MG63 (cell line): ENCODE results near the gene PATJ. TPM values are rescaled to one million over a fixed set of nuclear protein-coding genes. Genes with fewer than 3 reads are reported as not detected.
A peak's percentile ranks its signal among the peaks of the same experiment; 100 is the strongest.

Experiments used
- DNase-seq: peaks from one replicate; pipeline ENCODE4 v3.0.0-alpha.2; 2020
- H3K27me3 ChIP-seq: fragments of 250-450 bp; sonication (Bioruptor Pico); 2 replicates; pipeline ENCODE4 v1.5.1; 2020; ENCODE audit warnings: mild to moderate bottlenecking, moderate library complexity
- H3K36me3 ChIP-seq: fragments of 250-450 bp; sonication (Bioruptor Pico); 2 replicates; pipeline ENCODE4 v1.5.1; 2020; ENCODE audit warnings: mild to moderate bottlenecking, moderate library complexity
- H3K4me3 ChIP-seq: fragments of 250-450 bp; sonication (Bioruptor Pico); 2 replicates; pipeline ENCODE4 v1.5.1; 2020; ENCODE audit warnings: mild to moderate bottlenecking, moderate library complexity
- H3K9me3 ChIP-seq: fragments of 250-450 bp; sonication (Bioruptor Pico); 2 replicates; pipeline ENCODE4 v1.5.1; 2020; ENCODE audit warnings: mild to moderate bottlenecking, moderate library complexity
- total RNA-seq: library from RNA; depleted of rRNA; stranded (reverse); fragments of >200 nt; shearing (Covaris generic); gene quantifications from 2 replicates; pipeline ENCODE4 v1.2.3, GENCODE V29; 2014; ENCODE audit warnings: low replicate concordance

PATJ gene
- total RNA-seq, 1 experiment from 2014 or later: 2.6 TPM

GRCh38 chr1:61975638-61976037, 233.4 kb downstream of the PATJ start:
- no peak for DNase-seq
- H3K4me3 ChIP-seq: no peak overlapping the region
- H3K36me3 ChIP-seq: no peaks in the 10 kb centered on the region
- H3K9me3 ChIP-seq: no peaks in the 10 kb centered on the region
- H3K27me3 ChIP-seq: no peaks in the 10 kb centered on the region

- no peak for DNase-seq
- no peak overlapping the region for H3K4me3 ChIP-seq
- no peaks in the 10 kb centered on the region for H3K9me3 ChIP-seq
- no peaks in the 10 kb centered on the region for H3K27me3 ChIP-seq
- no peaks in the 10 kb centered on the region for H3K36me3 ChIP-seq
Measured at GRCh38 chr1:61976566-61976965, 234.3 kb downstream of the PATJ start.

GRCh38 chr1:61978796-61979195, 236.5 kb downstream of the PATJ start:
- DNase-seq: no peak
- Histone ChIP-seq H3K4me3 (no peak overlapping the region), H3K36me3 (no peaks in the 10 kb centered on the region), H3K27me3 (no peaks in the 10 kb centered on the region), H3K9me3 (no peaks in the 10 kb centered on the region)

- DNase-seq: no peak
- H3K9me3 ChIP-seq: no peaks in the 10 kb centered on the region
- no peaks in the 10 kb centered on the region for H3K36me3 ChIP-seq
- no peaks in the 10 kb centered on the region for H3K27me3 ChIP-seq
- no peak overlapping the region for H3K4me3 ChIP-seq
Measured at GRCh38 chr1:61979729-61980128, 237.4 kb downstream of the PATJ start.

DNA sequence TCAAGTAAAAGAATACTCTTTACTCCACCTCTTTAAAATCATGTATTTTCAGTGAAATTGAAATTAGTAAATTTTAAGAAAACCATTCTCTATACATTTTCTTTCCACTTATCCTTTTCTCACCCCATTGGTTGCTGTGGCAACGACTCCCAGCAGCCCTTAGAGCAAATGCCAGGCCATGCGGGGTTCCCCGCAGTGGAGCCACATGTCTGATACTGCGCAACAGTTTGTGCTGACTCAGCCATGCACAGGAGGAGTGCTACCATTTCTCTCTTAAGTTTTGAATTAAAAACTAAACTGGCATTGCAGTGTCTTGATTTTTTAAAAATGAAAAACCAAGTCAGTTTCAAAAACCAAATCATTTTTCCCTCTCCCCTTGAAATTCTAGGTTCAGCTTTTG, 238.3 kb downstream of the PATJ start:
- Histone ChIP-seq H3K9me3 (no peaks in the 10 kb centered on the region), H3K36me3 (no peaks in the 10 kb centered on the region), H3K4me3 (no peak overlapping the region), H3K27me3 (no peaks in the 10 kb centered on the region)
- DNase-seq: no peak

GRCh38 chr1:61981870-61982660, 239.8 kb downstream of the PATJ start:
- H3K4me3 ChIP-seq: no peak overlapping the region
- no peaks in the 10 kb centered on the region for H3K36me3 ChIP-seq
- H3K27me3 ChIP-seq: no peaks in the 10 kb centered on the region
- DNase-seq: no peak
- no peaks in the 10 kb centered on the region for H3K9me3 ChIP-seq

DNA sequence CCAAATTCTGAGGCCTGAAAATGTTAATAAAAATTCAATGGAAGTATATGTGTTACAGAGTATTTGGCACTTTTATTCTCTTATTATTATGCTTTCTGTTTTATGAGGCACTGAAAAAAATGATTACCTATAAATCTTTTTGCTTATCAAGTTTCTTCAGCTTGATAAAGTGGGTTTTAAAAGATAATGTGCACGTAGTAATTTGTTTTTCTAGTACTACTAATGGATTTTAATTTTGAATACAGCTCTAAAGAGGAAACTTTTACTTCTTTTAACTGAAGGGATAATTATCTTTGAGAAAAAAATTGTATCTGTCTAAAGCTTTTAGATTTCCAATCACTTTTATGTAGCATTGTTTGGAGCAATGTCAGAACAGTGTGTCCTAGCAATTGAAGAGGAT, 241.0 kb downstream of the PATJ start:
- H3K27me3 ChIP-seq: no peaks in the 10 kb centered on the region
- DNase-seq: no peak
- H3K4me3 ChIP-seq: no peak overlapping the region
- H3K9me3 ChIP-seq: no peaks in the 10 kb centered on the region
- H3K36me3 ChIP-seq: no peaks in the 10 kb centered on the region

GRCh38 chr1:61992257-61992656, 250.0 kb downstream of the PATJ start:
- H3K27me3 ChIP-seq: no peaks in the 10 kb centered on the region
- no peaks in the 10 kb centered on the region for H3K9me3 ChIP-seq
- no peak overlapping the region for H3K4me3 ChIP-seq
- DNase-seq: peak; percentile 45
- no peaks in the 10 kb centered on the region for H3K36me3 ChIP-seq

DNA sequence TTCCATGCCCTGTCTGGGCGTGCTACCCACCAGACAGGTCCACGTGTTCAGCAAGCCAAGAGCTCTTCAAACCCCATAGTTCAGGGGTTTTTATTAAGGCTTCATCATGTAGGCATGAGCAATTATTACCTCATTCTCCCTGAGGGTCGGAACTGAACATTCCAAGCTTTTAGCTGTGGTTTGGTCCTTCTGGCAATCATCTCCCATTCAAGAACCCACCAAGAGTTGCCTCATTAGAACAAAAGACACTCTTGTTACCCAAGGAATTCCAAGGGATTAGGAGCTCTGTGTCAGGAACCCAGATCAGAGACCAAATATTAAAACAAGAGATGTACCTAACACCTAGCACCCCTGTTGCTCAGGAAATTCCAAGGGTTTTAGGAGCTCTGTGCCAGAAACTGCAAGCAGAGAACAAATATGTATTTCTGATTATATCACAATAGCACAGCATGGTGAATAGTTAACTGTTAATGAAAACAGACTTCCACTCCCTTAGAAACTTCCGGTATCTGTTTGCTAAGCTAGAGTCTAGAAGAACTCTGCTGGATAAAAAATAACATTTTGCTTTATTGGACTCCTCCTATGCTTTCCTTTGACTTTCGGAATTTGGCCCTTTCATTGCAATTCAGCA, 251.2 kb downstream of the PATJ start:
- no peak overlapping the region for H3K4me3 ChIP-seq
- H3K36me3 ChIP-seq: no peaks in the 10 kb centered on the region
- no peaks in the 10 kb centered on the region for H3K27me3 ChIP-seq
- DNase-seq: peak; percentile 9
- no peaks in the 10 kb centered on the region for H3K9me3 ChIP-seq

DNA sequence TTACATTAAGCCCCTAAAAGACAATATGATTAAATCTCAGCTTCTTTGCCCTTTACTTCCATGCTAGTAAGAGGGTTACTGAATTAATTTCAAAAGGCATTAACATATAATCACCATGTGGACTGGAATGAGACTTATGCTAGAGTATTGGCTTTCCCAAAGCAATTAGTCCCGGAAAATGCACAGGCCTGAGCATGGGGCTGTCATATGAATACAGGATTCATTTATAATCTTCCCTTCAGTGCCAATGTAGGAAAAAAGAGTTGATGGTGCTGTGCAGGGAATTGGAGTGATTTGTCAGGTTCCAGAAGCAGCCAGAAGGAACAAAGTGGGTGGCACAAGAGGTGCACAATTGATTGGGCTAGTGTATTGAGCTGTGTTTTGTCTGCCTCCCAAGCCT, 253.4 kb downstream of the PATJ start:
- no peak for DNase-seq
- H3K4me3 ChIP-seq: no peak overlapping the region
- no peaks in the 10 kb centered on the region for H3K9me3 ChIP-seq
- no peaks in the 10 kb centered on the region for H3K36me3 ChIP-seq
- H3K27me3 ChIP-seq: no peaks in the 10 kb centered on the region

GRCh38 chr1:61997123-61997522, 254.8 kb downstream of the PATJ start:
- Histone ChIP-seq H3K27me3 (no peaks in the 10 kb centered on the region), H3K9me3 (no peaks in the 10 kb centered on the region), H3K36me3 (no peaks in the 10 kb centered on the region), H3K4me3 (no peak overlapping the region)
- no peak for DNase-seq

GRCh38 chr1:62003777-62004176, 261.5 kb downstream of the PATJ start:
- Histone ChIP-seq H3K9me3 (no peaks in the 10 kb centered on the region), H3K36me3 (no peaks in the 10 kb centered on the region), H3K27me3 (no peaks in the 10 kb centered on the region), H3K4me3 (no peak overlapping the region)
- DNase-seq: no peak

DNA sequence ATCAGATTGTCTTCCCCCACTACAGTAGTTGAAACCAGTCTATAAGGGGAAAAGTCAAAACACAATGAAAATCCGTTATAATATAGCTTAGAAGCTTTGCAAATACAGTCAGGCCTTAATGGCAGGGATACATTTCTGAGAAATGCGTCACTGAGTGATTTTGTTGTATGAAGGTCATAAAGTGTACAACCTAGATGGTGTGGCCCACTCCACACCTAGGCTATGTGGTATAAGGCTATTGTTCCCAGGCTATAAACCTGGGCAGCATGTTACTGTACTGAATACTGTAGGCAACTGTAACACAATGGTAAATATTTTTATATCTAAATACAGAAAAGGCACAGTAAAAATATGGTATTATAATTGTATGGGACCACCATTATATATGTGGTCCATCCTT, 264.4 kb downstream of the PATJ start:
- no peak overlapping the region for H3K4me3 ChIP-seq
- no peak for DNase-seq

DNA sequence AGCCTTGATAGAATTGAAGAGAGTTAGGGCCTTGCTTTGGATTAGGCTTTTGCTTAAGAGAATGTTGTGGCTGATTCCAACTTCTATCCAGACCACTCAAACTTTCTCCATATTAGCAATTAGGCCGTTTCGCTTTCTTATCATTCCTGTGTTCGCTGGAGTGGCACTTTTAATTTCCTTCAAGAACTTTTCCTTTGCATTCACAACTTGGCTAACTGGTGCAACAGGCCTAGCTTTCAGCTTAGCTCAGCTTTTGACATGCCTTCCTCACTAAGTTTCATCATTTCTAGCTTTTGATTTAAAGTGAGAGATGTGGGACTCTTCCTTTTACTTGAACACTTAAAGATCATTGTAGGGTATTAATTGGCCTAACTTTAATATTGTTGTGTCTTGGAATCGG, 268.7 kb downstream of the PATJ start:
- H3K4me3 ChIP-seq: no peak overlapping the region
- H3K36me3 ChIP-seq: no peaks in the 10 kb centered on the region
- no peaks in the 10 kb centered on the region for H3K9me3 ChIP-seq
- DNase-seq: no peak
- no peaks in the 10 kb centered on the region for H3K27me3 ChIP-seq

More for the DNA sequence above, 264.4 kb downstream of the PATJ start:
- Histone ChIP-seq H3K9me3 (no peaks in the 10 kb centered on the region), H3K36me3 (no peaks in the 10 kb centered on the region), H3K27me3 (no peaks in the 10 kb centered on the region)

GRCh38 chr1:62012095-62012494, 269.8 kb downstream of the PATJ start:
- DNase-seq: no peak
- no peaks in the 10 kb centered on the region for H3K27me3 ChIP-seq
- no peaks in the 10 kb centered on the region for H3K36me3 ChIP-seq
- H3K4me3 ChIP-seq: no peak overlapping the region
- H3K9me3 ChIP-seq: no peaks in the 10 kb centered on the region

DNA sequence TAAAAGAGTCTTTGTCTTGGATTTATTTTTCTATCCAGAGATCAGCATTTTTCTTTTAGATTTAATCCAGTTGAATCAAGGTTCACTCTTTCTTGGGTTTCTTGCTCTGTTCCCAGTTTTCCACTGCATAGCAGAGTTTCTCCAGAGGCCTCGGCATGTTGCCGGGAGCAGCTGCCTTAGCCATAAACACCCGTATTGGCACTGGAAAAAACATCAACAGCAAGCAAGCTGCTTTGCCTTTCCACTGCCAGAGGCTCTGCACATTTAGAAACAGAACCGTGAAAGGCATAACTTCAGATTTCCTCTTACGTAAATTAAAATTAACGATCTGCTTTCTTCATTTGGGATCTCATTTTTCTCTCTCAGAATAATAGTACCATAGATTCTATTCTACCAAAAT, 270.6 kb downstream of the PATJ start:
- Histone ChIP-seq H3K4me3 (no peak overlapping the region), H3K9me3 (no peaks in the 10 kb centered on the region), H3K27me3 (no peaks in the 10 kb centered on the region), H3K36me3 (no peaks in the 10 kb centered on the region)
- no peak for DNase-seq

- Histone ChIP-seq H3K36me3 (no peaks in the 10 kb centered on the region), H3K27me3 (no peaks in the 10 kb centered on the region), H3K9me3 (no peaks in the 10 kb centered on the region), H3K4me3 (no peak overlapping the region)
- no peak for DNase-seq
Measured at GRCh38 chr1:62013264-62013663, 271.0 kb downstream of the PATJ start.

GRCh38 chr1:62022382-62022983, 280.2 kb downstream of the PATJ start:
- no peaks in the 10 kb centered on the region for H3K27me3 ChIP-seq
- H3K9me3 ChIP-seq: no peaks in the 10 kb centered on the region
- no peak for DNase-seq
- H3K4me3 ChIP-seq: no peak overlapping the region
- H3K36me3 ChIP-seq: no peaks in the 10 kb centered on the region
